IMR-90 (cell line): ENCODE data around the gene SLC27A2. TPM values are rescaled to one million over a fixed set of nuclear protein-coding genes. Genes with fewer than 3 reads are reported as not detected.
A peak's percentile ranks its signal among the peaks of the same experiment; 100 is the strongest.

Experiments used
- ATAC-seq: fragments of 200-7000 bp; cut with Tn5 transposase; 2 replicates; pipeline ENCODE4 v1.9.1; 2020; ENCODE audit warnings: low read depth, mild to moderate bottlenecking, moderate library complexity
- BruUV-seq: library from RNA; stranded (reverse); fragments of 400-500 nt; replicated peaks from 2 replicates; lab custom pipeline; 2021; lab: Mats Ljungman, UMichigan
- CTCF ChIA-PET: fragments of 300-600 bp; formaldehyde crosslinking; extraction: SDS; loops from one replicate; lab custom pipeline; 2021; ENCODE audit warnings: antibody characterized with exemption; lab: Yijun Ruan, JAX
- POLR2A ChIA-PET: fragments of 300-600 bp; sonication (Branson Sonifier 250); formaldehyde crosslinking; loops from one replicate; lab custom pipeline; 2022; ENCODE audit warnings: antibody characterized with exemption; ENCODE audit not compliant: unreplicated experiment; lab: Charles Lee
- DNase-seq: peaks from one replicate; pipeline ENCODE4 v3.0.0; 2013
- H2AFZ ChIP-seq: replicated peaks from 2 replicates; pipeline ENCODE3; 2013; ENCODE audit warnings: low read length, mild to moderate bottlenecking; ENCODE audit not compliant: poor library complexity
- H2AK5ac ChIP-seq: 2 replicates; pipeline ENCODE4 v1.6.1; 2013; ENCODE audit warnings: low read depth, low read length, inconsistent platforms
- H2AK9ac ChIP-seq: replicated peaks from 2 replicates; pipeline ENCODE3; 2013; ENCODE audit warnings: mild to moderate bottlenecking, low read depth, low read length, moderate library complexity; ENCODE audit not compliant: poor library complexity
- H2BK120ac ChIP-seq: 2 replicates; pipeline ENCODE4 v1.6.1; 2013; ENCODE audit warnings: low read depth, low read length, inconsistent platforms
- H2BK15ac ChIP-seq: 3 replicates; pipeline ENCODE4 v1.6.1; 2013; ENCODE audit warnings: low read depth, low read length, inconsistent platforms
- H2BK20ac ChIP-seq: 2 replicates; pipeline ENCODE4 v1.6.1; 2013; ENCODE audit warnings: low read depth, mild to moderate bottlenecking, inconsistent platforms, low read length, moderate library complexity
- H2BK5ac ChIP-seq: 2 replicates; pipeline ENCODE4 v1.6.1; 2013; ENCODE audit warnings: mild to moderate bottlenecking, low read depth, low read length, inconsistent platforms; ENCODE audit not compliant: poor library complexity, severe bottlenecking
- H3K14ac ChIP-seq: replicated peaks from 2 replicates; pipeline ENCODE4 v1.6.1; 2013; ENCODE audit warnings: low read depth, low read length, inconsistent platforms
- H3K18ac ChIP-seq: 2 replicates; pipeline ENCODE4 v1.6.1; 2013; ENCODE audit warnings: low read depth, low read length, control low read depth
- H3K23ac ChIP-seq: 2 replicates; pipeline ENCODE4 v1.6.1; 2013; ENCODE audit warnings: low read depth, low read length, inconsistent platforms
- H3K27ac ChIP-seq: 2 replicates; pipeline ENCODE4 v1.5.1; 2013; ENCODE audit warnings: mild to moderate bottlenecking, control low read depth, low read length; ENCODE audit not compliant: insufficient read depth
- H3K27me3 ChIP-seq: 2 replicates; pipeline ENCODE4 v1.6.1; 2013; ENCODE audit warnings: low read length; ENCODE audit not compliant: control insufficient read depth, insufficient read depth
- H3K36me3 ChIP-seq: 2 replicates; pipeline ENCODE4 v1.6.1; 2013; ENCODE audit warnings: low read length, mixed read lengths; ENCODE audit not compliant: control insufficient read depth, insufficient read depth
- H3K4ac ChIP-seq: 2 replicates; pipeline ENCODE4 v1.6.1; 2013; ENCODE audit warnings: low read depth, low read length, inconsistent platforms
- H3K4me1 ChIP-seq: 2 replicates; pipeline ENCODE4 v1.6.1; 2013; ENCODE audit warnings: low read length, mixed read lengths; ENCODE audit not compliant: control insufficient read depth, insufficient read depth
- H3K4me2 ChIP-seq: 2 replicates; pipeline ENCODE4 v1.6.1; 2013; ENCODE audit warnings: low read depth, mild to moderate bottlenecking, control low read depth, low read length, moderate library complexity
- H3K4me3 ChIP-seq: 2 replicates; pipeline ENCODE4 v1.5.1; 2013; ENCODE audit warnings: low read depth, mild to moderate bottlenecking, control low read depth, low read length, moderate library complexity; ENCODE audit not compliant: insufficient read depth
- H3K56ac ChIP-seq: 2 replicates; pipeline ENCODE4 v1.6.1; 2013; ENCODE audit warnings: low read length, inconsistent platforms; ENCODE audit not compliant: insufficient read depth; ENCODE audit errors: extremely low read depth
- H3K79me1 ChIP-seq, 2 experiments: 2 replicates each; pipeline ENCODE4 v1.6.1; 2013; ENCODE audit warnings: low read length in 2 of 2, inconsistent platforms in 1 of 2, low read depth in 1 of 2
- H3K9ac ChIP-seq: 2 replicates; pipeline ENCODE4 v1.6.1; 2013; ENCODE audit warnings: low read depth, low read length, control low read depth
- H3K9me1 ChIP-seq: 2 replicates; pipeline ENCODE4 v1.6.1; 2013; ENCODE audit warnings: low read length, inconsistent platforms; ENCODE audit not compliant: insufficient read depth
- H3K9me3 ChIP-seq: 2 replicates; pipeline ENCODE4 v1.6.1; 2013; ENCODE audit warnings: low read length; ENCODE audit not compliant: control insufficient read depth, insufficient read depth
- H4K20me1 ChIP-seq: 2 replicates; pipeline ENCODE4 v1.6.1; 2013; ENCODE audit warnings: low read length, inconsistent platforms; ENCODE audit not compliant: insufficient read depth
- H4K5ac ChIP-seq: 2 replicates; pipeline ENCODE4 v1.6.1; 2013; ENCODE audit warnings: mild to moderate bottlenecking, low read depth, low read length, control low read depth
- H4K8ac ChIP-seq, 2 experiments: 2 replicates each; pipeline ENCODE4 v1.6.1; 2013; ENCODE audit warnings: low read depth in 2 of 2, low read length in 2 of 2, control low read depth in 1 of 2, inconsistent platforms in 1 of 2
- H4K91ac ChIP-seq: 2 replicates; pipeline ENCODE4 v1.6.1; 2013; ENCODE audit warnings: low read depth, low read length, inconsistent platforms; ENCODE audit not compliant: insufficient read depth
- FOS ChIP-seq: fragments of 150-350 bp; IDR thresholded peaks from 2 replicates; pipeline ENCODE4 v1.6.1; 2016; ENCODE audit warnings: low read depth, low read length
- NFE2L2 ChIP-seq: fragments of 150-350 bp; IDR thresholded peaks from 2 replicates; pipeline ENCODE4 v1.6.1; 2016; ENCODE audit warnings: low read depth, mild to moderate bottlenecking, low read length
- RFX5 ChIP-seq: IDR thresholded peaks from 2 replicates; pipeline ENCODE4 v1.8.0; 2012; ENCODE audit warnings: low read depth, mild to moderate bottlenecking, low read length, moderate library complexity
- SMC3 ChIP-seq: fragments of 150-350 bp; IDR thresholded peaks from 2 replicates; pipeline ENCODE4 v1.6.1; 2016; ENCODE audit warnings: low read depth, mild to moderate bottlenecking, antibody characterized with exemption, low read length, moderate library complexity
- WGBS, 2 experiments: methylation state at CpG; one replicate each; pipeline versions ENCODE4 v1.1.5 to v1.1.7; 2013; ENCODE audit warnings: missing lambda C conversion rate in 2 of 2; ENCODE audit not compliant: insufficient read length in 1 of 2; ENCODE audit errors: extremely low coverage in 2 of 2; 5-methylcytosine and 5-hydroxymethylcytosine counted together
- dilution Hi-C: fragments of 300-500 bp; cut with HindIII; formaldehyde crosslinking; loops from one replicate; pipeline ENCODE4 v1.14.3; 2018; ENCODE audit warnings: low sequenced_read_pairs; ENCODE audit not compliant: unreplicated experiment
- in situ Hi-C: fragments of 300-500 bp; cut with MboI; formaldehyde crosslinking; loops from 3 replicates; pipeline ENCODE4 v1.14.3; 2019; ENCODE audit warnings: low sequenced_read_pairs, inconsistent platforms, mixed read lengths
- intact Hi-C: fragments of 100-400 bp; cut with micrococcal nuclease; formaldehyde crosslinking; loops from 2 replicates; pipeline ENCODE4 v1.10.0; 2022
- polyA plus RNA-seq, 3 experiments: library from polyadenylated mRNA; depleted of rRNA; stranded (reverse); fragments of >200 nt; gene quantifications; 2 replicates each; pipeline ENCODE4 v1.2.3, GENCODE V29; 2012; ENCODE audit warnings: low replicate concordance in 1 of 3
- total RNA-seq: library from RNA; depleted of rRNA; stranded (reverse); fragments of >200 nt; gene quantifications from 2 replicates; pipeline ENCODE4 v1.2.3, GENCODE V29; 2012
- TF ChIP-seq, protein P1 (sequence below): fragments of 150-350 bp; IDR thresholded peaks from 2 replicates; pipeline ENCODE4 v1.6.1; 2016; ENCODE audit warnings: low read depth, mild to moderate bottlenecking, low read length, moderate library complexity, borderline replicate concordance

SLC27A2 gene
- total and polyA plus RNA-seq, 2 of the 4 experiments (the other 2 are of a cell fraction) = under 0.01 TPM; not detected in 1

DNA sequence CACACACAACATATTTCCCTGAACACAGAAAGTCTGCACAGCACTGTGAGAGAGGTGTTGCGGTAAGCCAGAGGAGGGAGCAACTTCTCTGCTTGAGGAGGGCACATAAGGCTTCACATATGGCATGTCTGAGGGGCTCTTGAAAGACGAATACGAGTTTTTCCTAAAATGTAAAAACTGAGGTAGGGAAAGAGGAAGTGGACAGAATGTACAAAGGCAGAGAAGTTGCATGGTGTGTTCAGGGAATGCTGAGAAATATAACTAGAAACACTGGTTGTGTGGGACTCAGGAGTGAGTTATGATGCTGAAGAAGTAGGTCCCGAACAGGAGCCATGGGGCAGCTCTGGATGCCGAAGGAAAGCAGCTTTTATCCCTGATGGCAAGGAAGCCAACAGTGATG, 40.1 kb upstream of the SLC27A2 start:
- Histone ChIP-seq H3K14ac (0 out of 2 replicates have a peak overlapping the region, but pooled peaks have one; percentile 7), H4K8ac (no peak overlapping the region; a peak in 1 of 4 replicates), H3K79me1 (no peaks in the 10 kb centered on the region), H3K56ac (no peak overlapping the region), H3K9ac (no peak overlapping the region), H3K9me3 (no peaks in the 10 kb centered on the region), H2AFZ (no peak overlapping the region), H4K91ac (peak overlapping the region; percentile 29; the same call in 1 of the 2 replicates), H3K4me1 (peaks cover 5% of the 10 kb centered on the region), H4K20me1 (no peaks in the 10 kb centered on the region), H3K27me3 (no peaks in the 10 kb centered on the region), H2BK15ac (peak overlapping the region; percentile 43; the same call in 2 of the 3 replicates), H4K5ac (no peak overlapping the region), H2BK120ac (peak overlapping the region; percentile 5; the same call in 1 of the 2 replicates), H3K4me2 (no peak overlapping the region), H3K4ac (0 out of 2 replicates have a peak overlapping the region, but pooled peaks have one; percentile 31), H3K36me3 (no peaks in the 10 kb centered on the region), H3K27ac (no peak overlapping the region), H2AK5ac (peak overlapping the region; percentile 36), H2AK9ac (no peak overlapping the region), H3K4me3 (no peak overlapping the region), H2BK5ac (no peak overlapping the region), H3K9me1 (peaks cover 8% of the 10 kb centered on the region; the same call in 1 of the 2 replicates), H3K23ac (no peak overlapping the region), H3K18ac (peak overlapping the region; percentile 42; the same call in 1 of the 2 replicates), H2BK20ac (peak overlapping the region; percentile 35; the same call in 1 of the 2 replicates)
- WGBS, 2 experiments = no CpG with 5 or more reads among the region's 5 CpGs
- in situ Hi-C loops = loop anchor here (5.0 to 25.0 kb wide), 5 partner anchors 717 to 1777 kb away; partner anchors contain the start of gene FGF7
- CTCF ChIA-PET = no interaction called here
- dilution Hi-C loops = no loop called here
- ATAC-seq (no peak), DNase-seq (no peak)
- BruUV-seq = no TSS peak
- TF ChIP-seq SMC3 = no peak
- TF ChIP-seq FOS = no peak
- TF ChIP-seq, protein P1, sequence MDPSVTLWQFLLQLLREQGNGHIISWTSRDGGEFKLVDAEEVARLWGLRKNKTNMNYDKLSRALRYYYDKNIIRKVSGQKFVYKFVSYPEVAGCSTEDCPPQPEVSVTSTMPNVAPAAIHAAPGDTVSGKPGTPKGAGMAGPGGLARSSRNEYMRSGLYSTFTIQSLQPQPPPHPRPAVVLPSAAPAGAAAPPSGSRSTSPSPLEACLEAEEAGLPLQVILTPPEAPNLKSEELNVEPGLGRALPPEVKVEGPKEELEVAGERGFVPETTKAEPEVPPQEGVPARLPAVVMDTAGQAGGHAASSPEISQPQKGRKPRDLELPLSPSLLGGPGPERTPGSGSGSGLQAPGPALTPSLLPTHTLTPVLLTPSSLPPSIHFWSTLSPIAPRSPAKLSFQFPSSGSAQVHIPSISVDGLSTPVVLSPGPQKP = no peak
- TF ChIP-seq NFE2L2 = no peak
- no peak for TF ChIP-seq RFX5
- POLR2A ChIA-PET = no interaction called here
- intact Hi-C loops = loop anchor here (10.0 kb wide), 2 partner anchors 267 to 1497 kb away; partner anchors contain the start of gene FBN1
